Keratinocyte (primary cell): Measurements from ENCODE around the gene TKT. TPM values are rescaled to one million over a fixed set of nuclear protein-coding genes. Genes with fewer than 3 reads are reported as not detected.

ENCODE experiments used
- DNase-seq: peaks from one replicate; pipeline ENCODE4 v3.0.0-alpha.2; 2011; ENCODE audit warnings: low read depth, missing footprints, low spot score
- FAIRE-seq: peaks from 2 replicates; lab custom pipeline; 2011; peaks lifted over from hg19 to GRCh38; lab: Jason Lieb, UNC
- H2AFZ ChIP-seq: 2 replicates; pipeline ENCODE4 v1.6.0; 2012; ENCODE audit warnings: low read length, control low read depth, inconsistent platforms; ENCODE audit not compliant: control insufficient read depth
- H3K27ac ChIP-seq: 2 replicates; pipeline ENCODE4 v1.5.1; 2011; ENCODE audit warnings: low read length; ENCODE audit not compliant: control insufficient read depth, insufficient read depth
- H3K27me3 ChIP-seq: 3 replicates; pipeline ENCODE4 v1.6.0; 2011; ENCODE audit warnings: low read length; ENCODE audit not compliant: control insufficient read depth, insufficient read depth; ENCODE audit errors: extremely low read depth
- H3K36me3 ChIP-seq, 2 experiments: 2 replicates in 1 of 2; 3 replicates in 1 of 2; pipeline ENCODE4 v1.5.1; 2011; ENCODE audit warnings: low read length in 2 of 2, mild to moderate bottlenecking in 1 of 2; ENCODE audit not compliant: control insufficient read depth in 2 of 2, insufficient read depth in 2 of 2; ENCODE audit errors: extremely low read depth in 1 of 2
- H3K4me1 ChIP-seq: 3 replicates; pipeline ENCODE4 v1.5.1; 2011; ENCODE audit warnings: low read length; ENCODE audit not compliant: control insufficient read depth, insufficient read depth; ENCODE audit errors: extremely low read depth
- H3K4me2 ChIP-seq: 3 replicates; pipeline ENCODE4 v1.6.0; 2011; ENCODE audit warnings: low read depth, low read length; ENCODE audit not compliant: control insufficient read depth, insufficient read depth; ENCODE audit errors: extremely low read depth
- H3K4me3 ChIP-seq, 3 experiments: fragments of 200-600 bp in 1 of 3; sonication (generic) in 1 of 3; 2 replicates in 2 of 3; 3 replicates in 1 of 3; pipeline ENCODE4 v1.5.1; 2011 to 2016; ENCODE audit warnings: low read length in 3 of 3, mild to moderate bottlenecking in 3 of 3, control low read depth in 2 of 3, inconsistent platforms in 1 of 3, low read depth in 1 of 3, mixed read lengths in 1 of 3, mixed run types in 1 of 3, moderate library complexity in 1 of 3; ENCODE audit not compliant: control insufficient read depth in 2 of 3, insufficient read depth in 2 of 3; ENCODE audit errors: extremely low read depth in 1 of 3
- H3K79me2 ChIP-seq: 2 replicates; pipeline ENCODE4 v1.6.0; 2012; ENCODE audit warnings: low read length; ENCODE audit not compliant: control insufficient read depth, insufficient read depth
- H3K9ac ChIP-seq: 3 replicates; pipeline ENCODE4 v1.6.0; 2011; ENCODE audit warnings: low read length; ENCODE audit not compliant: control insufficient read depth, insufficient read depth; ENCODE audit errors: extremely low read depth
- H3K9me1 ChIP-seq: 3 replicates; pipeline ENCODE4 v1.6.0; 2011; ENCODE audit warnings: low read length; ENCODE audit not compliant: control insufficient read depth, insufficient read depth; ENCODE audit errors: extremely low read depth
- H3K9me3 ChIP-seq: 2 replicates; pipeline ENCODE4 v1.5.1; 2012; ENCODE audit warnings: low read depth, low read length; ENCODE audit not compliant: control insufficient read depth
- H4K20me1 ChIP-seq: 3 replicates; pipeline ENCODE4 v1.6.0; 2011; ENCODE audit warnings: low read length; ENCODE audit not compliant: control insufficient read depth, insufficient read depth; ENCODE audit errors: extremely low read depth
- CTCF ChIP-seq, 3 experiments: IDR thresholded peaks in 1 of 3; conservative IDR thresholded peaks in 1 of 3; optimal IDR thresholded peaks in 1 of 3; 2 replicates in 2 of 3; 3 replicates in 1 of 3; pipeline versions ENCODE3 to v1.5.1; 2011; ENCODE audit warnings: low read length in 3 of 3, mild to moderate bottlenecking in 3 of 3, moderate library complexity in 2 of 3, control low read depth in 1 of 3, inconsistent platforms in 1 of 3; ENCODE audit not compliant: insufficient read depth in 2 of 3; ENCODE audit errors: extremely low read depth in 1 of 3
- EZH2 ChIP-seq: IDR thresholded peaks from one replicate; pipeline ENCODE4 v1.6.1; 2012; ENCODE audit warnings: inconsistent platforms, mild to moderate bottlenecking, low read length, moderate library complexity
- dilution Hi-C: fragments of 300-500 bp; cut with MboI; formaldehyde crosslinking; loops from one replicate; pipeline ENCODE4 v1.7.0; 2020; ENCODE audit warnings: low sequenced_read_pairs; ENCODE audit not compliant: extremely low pct_ligation_motif_present
- polyA plus RNA-seq, 5 experiments: library from polyadenylated mRNA; depleted of rRNA in 3 of 5; stranded (reverse) in 3 of 5; stranded (forward) in 1 of 5; unstranded in 1 of 5; fragments of >200 nt; gene quantifications; 1 replicate in 1 of 5; 2 replicates in 3 of 5; 3 replicates in 1 of 5; pipeline versions ENCODE4 v1.2.1 to v1.2.3, GENCODE V29; 2011 to 2012; ENCODE audit warnings: missing spikeins in 2 of 5, low read depth in 1 of 5, low replicate concordance in 1 of 5

TKT gene
- polyA plus RNA-seq, 1 donor (not counting 4 experiments of a cell fraction or from before 2014, with no cell fraction given): 266 TPM

- peaks cover 18 to 39% of the 10 kb centered on the region in 2 experiments for H3K36me3 ChIP-seq
- no peak for FAIRE-seq
- DNase-seq: no peak
Observed at GRCh38 chr3:53181024-53181371, 74.8 kb downstream of the TKT start.

GRCh38 chr3:53180305-53181023 lies 75.4 kb downstream of the TKT start:
- no peak overlapping the region for H2AFZ ChIP-seq
- no peak overlapping the region for H3K4me2 ChIP-seq
- H3K79me2 ChIP-seq: no peaks in the 10 kb centered on the region
- DNase-seq (no peak), FAIRE-seq (no peak)
- peaks cover 18 to 39% of the 10 kb centered on the region in 2 experiments for H3K36me3 ChIP-seq
- no peaks in the 10 kb centered on the region for H3K9me1 ChIP-seq
- no peaks in the 10 kb centered on the region for H3K27me3 ChIP-seq
- no peak overlapping the region for H3K27ac ChIP-seq
- peaks cover 2% of the 10 kb centered on the region for H4K20me1 ChIP-seq
- dilution Hi-C loops: no loop called here
- H3K9ac ChIP-seq: no peak overlapping the region
- no peaks in the 10 kb centered on the region for H3K4me1 ChIP-seq
- H3K9me3 ChIP-seq: no peaks in the 10 kb centered on the region
- TF ChIP-seq CTCF (optimal IDR thresholded peaks at IDR 0.05 in 1 of 3, IDR thresholded peaks at IDR 0.05 in 1 of 3, conservative IDR thresholded peaks at IDR 0.05 in 1 of 3; ENCODE audit: extremely low read depth in 1 of 3, insufficient read depth in 2 of 3, low read length in 3 of 3): no peak
- no peak for TF ChIP-seq EZH2
- H3K4me3 ChIP-seq: no peak overlapping the region

More at GRCh38 chr3:53181024-53181371, 74.8 kb downstream of the TKT start:
- no peaks in the 10 kb centered on the region for H3K4me1 ChIP-seq
- H3K27ac ChIP-seq: no peak overlapping the region
- H3K27me3 ChIP-seq: no peaks in the 10 kb centered on the region
- no peak for TF ChIP-seq EZH2
- TF ChIP-seq CTCF (optimal IDR thresholded peaks at IDR 0.05 in 1 of 3, IDR thresholded peaks at IDR 0.05 in 1 of 3, conservative IDR thresholded peaks at IDR 0.05 in 1 of 3; ENCODE audit: extremely low read depth in 1 of 3, insufficient read depth in 2 of 3, low read length in 3 of 3): no peak
- no peaks in the 10 kb centered on the region for H3K9me3 ChIP-seq
- H3K9ac ChIP-seq: no peak overlapping the region
- H3K4me2 ChIP-seq: no peak overlapping the region
- dilution Hi-C loops: no loop called here
- H3K9me1 ChIP-seq: no peaks in the 10 kb centered on the region
- H3K79me2 ChIP-seq: no peaks in the 10 kb centered on the region
- peaks cover 2% of the 10 kb centered on the region for H4K20me1 ChIP-seq
- H3K4me3 ChIP-seq: no peak overlapping the region
- no peak overlapping the region for H2AFZ ChIP-seq
